IPS-11a (cell line): ENCODE results near the gene LMCD1.

Experiments
- H3K4me3 ChIP-seq: one replicate; pipeline ENCODE4 v1.5.1; 2013; ENCODE audit warnings: low read depth, low read length, control low read depth

Gene LMCD1

GRCh38 chr3:8503871-8504610 lies 2.4 kb downstream of the LMCD1 start:
- no peak overlapping the region for H3K4me3 ChIP-seq

DNA sequence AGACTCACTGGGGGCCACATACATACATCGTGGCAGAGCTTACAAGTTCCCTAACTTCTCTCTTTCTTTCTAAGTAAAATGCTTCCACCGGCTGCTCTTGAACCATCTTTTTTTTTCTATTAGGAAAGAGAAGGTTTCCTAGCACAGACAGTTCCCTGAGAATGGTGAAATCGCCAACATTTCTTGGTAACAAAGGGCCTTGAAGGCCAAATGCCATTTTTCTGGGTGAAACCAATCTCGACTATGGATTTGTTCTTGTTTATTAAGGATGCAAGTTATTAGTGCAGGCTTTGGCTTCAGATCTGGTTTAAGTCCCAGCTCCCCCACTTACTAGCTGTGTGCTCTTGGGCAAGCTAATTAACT lies 3.0 kb downstream of the LMCD1 start:
- H3K4me3 ChIP-seq: no peak overlapping the region

DNA sequence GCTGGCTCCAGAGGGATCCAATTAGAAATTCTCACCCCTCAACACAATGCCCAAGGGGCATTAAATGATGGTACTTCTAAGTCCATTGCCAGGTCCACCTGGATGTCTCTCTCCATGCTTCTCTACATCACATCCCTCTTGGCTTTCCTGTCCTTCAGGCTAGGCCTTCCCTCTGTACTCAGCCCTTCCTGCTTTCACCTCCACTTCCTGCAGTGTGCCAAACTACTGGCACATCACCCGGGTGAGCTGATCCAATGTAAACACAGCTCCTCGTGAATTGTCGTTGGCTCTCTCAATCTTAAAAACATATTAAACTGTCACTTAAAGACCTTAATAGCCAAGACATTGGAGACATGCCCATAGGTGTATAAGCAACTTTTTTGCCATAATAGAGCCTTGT lies 4.0 kb downstream of the LMCD1 start:
- H3K4me3 ChIP-seq: no peak overlapping the region

DNA sequence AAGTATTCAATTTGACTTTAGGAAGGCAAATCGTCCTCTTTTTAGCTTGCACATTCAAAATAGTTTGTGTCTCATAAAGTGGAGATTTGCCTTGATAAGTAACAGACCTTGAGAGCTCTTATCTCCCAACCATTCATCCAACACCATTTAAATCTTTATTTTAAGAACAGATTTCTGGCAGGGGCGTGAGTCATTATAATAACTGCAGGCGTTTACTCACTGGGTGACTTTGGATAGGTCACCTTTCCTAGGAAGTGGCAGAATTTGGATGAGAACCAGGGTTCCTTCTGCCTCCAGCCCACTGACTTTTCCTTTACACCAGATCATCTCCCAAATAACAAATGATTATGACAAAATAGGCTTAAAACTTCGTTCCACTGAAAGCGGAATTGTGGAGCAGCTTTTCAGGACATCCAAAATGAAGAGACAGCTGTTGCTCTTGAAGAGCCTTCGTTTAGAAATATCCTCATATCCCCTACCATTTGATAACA lies 5.0 kb downstream of the LMCD1 start:
- H3K4me3 ChIP-seq: no peak overlapping the region

- H3K4me3 ChIP-seq: no peak overlapping the region
Measured at GRCh38 chr3:8507496-8507895, 5.9 kb downstream of the LMCD1 start.

GRCh38 chr3:8509961-8510360 lies 8.3 kb downstream of the LMCD1 start:
- no peak overlapping the region for H3K4me3 ChIP-seq

DNA sequence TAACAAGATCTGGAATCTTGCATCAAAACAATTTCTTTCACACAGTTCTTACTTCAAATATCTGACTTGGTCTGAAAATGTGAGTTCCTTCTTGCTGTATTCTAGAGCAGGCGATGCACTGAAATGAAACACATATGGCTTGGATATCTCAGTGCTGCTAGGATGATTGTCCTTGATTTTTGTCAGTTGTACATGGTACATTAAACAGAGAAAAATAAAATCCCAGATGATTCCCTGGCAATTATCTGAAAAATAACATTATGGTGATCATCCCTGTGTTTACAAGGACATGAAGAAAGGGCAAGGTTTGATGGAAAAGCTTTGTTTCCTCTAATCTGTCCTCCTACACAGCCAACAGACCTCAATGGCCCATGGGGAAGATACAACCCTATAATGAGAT lies 10.6 kb downstream of the LMCD1 start:
- H3K4me3 ChIP-seq: no peak overlapping the region

- H3K4me3 ChIP-seq: no peak overlapping the region
Measured at GRCh38 chr3:8516047-8516661, 14.5 kb downstream of the LMCD1 start.

- no peak overlapping the region for H3K4me3 ChIP-seq
Measured at GRCh38 chr3:8516783-8517182, 15.2 kb downstream of the LMCD1 start.

DNA sequence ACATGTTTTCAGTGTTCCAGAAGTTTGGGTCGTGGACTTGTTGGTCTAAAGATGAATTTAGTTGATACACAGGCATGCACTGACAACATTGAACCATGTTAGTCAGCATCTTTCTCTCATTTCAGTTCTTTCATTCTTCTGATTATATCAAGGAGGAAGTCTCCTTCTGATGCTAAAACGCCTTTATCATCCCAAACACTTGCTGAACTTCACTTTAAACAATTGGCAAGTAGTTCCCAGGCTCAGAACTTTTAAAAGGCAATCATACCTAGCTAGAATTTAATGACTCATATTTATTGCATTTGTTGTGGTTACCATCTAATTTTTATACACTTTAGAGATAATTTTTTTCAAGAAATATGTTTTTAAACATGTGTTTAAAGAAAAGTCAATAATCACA lies 15.9 kb downstream of the LMCD1 start:
- H3K4me3 ChIP-seq: no peak overlapping the region

GRCh38 chr3:8518138-8518537 lies 16.5 kb downstream of the LMCD1 start:
- H3K4me3 ChIP-seq: no peak overlapping the region

GRCh38 chr3:8519156-8519555 lies 17.5 kb downstream of the LMCD1 start:
- H3K4me3 ChIP-seq: no peak overlapping the region

- H3K4me3 ChIP-seq: no peak overlapping the region
Measured at GRCh38 chr3:8519774-8520448, 18.3 kb downstream of the LMCD1 start.

- no peak overlapping the region for H3K4me3 ChIP-seq
Measured at GRCh38 chr3:8520816-8521403, 19.3 kb downstream of the LMCD1 start.

DNA sequence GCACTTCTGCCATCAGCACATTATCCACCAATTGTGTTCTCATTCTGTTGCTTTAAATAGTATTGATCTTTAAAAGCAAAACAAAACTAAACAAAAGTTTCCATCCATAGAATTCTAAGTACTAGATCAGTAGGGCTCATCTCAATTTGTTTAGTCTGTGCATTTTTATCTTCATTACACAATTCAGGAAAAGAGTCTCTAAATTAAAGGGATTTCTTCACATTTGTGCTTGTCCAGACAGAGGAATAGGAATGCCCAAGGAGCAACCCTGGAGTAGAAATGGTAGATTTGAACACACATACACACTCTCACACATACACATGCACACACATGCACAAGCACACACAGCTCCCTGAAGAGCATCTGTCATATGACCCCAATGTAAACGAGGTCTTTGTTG lies 21.4 kb downstream of the LMCD1 start:
- H3K4me3 ChIP-seq: no peak overlapping the region

- H3K4me3 ChIP-seq: no peak overlapping the region
Measured at GRCh38 chr3:8524249-8524648, 22.6 kb downstream of the LMCD1 start.

DNA sequence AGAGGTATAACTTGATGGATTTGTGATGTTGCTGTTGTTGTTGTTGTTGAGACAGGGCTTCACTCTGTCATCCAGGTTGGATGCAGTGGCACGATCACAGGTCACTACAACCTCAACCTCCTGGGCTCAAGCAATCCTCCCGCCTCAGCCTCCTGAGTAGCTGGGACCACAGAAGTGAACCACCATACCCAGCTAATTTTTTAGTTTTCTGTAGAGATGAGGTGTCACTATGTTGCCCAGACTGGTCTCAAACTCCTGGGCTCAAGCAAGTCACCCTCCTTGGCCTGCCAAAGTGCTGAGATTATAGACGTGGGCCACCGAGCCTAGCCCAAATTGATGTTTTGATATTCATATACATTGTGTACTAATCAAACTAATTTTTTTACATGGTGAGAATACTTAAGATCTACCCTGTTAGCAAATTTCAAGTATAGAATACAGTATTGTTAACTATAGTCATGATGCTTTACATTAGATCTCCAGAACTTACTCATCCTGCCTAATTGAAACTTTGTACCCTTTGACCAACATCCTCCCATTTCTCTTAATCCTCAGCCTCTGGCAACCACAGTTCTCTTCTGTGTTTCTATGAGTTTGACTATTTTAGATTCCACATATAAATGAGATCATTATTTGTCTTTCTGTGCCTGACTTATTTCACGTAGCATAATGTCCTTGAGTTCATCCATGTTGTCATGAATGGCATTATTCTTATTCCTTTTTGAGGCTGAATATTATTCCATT lies 23.2 kb downstream of the LMCD1 start:
- H3K4me3 ChIP-seq: no peak overlapping the region

DNA sequence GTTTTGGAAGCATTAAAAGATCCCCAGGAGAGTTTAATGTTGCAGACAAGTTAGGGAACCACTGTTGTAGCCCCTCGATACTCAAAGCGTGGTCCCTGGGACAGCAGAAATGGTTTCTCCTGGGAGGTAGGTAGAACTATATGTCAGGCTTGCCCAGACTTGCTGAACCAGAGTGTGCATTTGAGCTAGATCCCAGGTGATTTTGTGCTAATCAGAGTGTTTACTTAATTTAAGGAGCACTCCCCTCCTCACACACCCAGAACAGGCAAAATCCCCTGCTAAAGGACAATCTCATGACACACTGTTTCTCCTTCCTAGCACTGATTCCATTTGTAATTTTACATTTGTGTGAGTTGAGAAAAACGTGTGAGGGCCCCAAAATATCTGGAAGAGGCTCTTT lies 24.3 kb downstream of the LMCD1 start:
- no peak overlapping the region for H3K4me3 ChIP-seq

- no peak overlapping the region for H3K4me3 ChIP-seq
Measured at GRCh38 chr3:8529181-8529637, 27.6 kb downstream of the LMCD1 start.

GRCh38 chr3:8529738-8530525 lies 28.3 kb downstream of the LMCD1 start:
- no peak overlapping the region for H3K4me3 ChIP-seq
